OCI-LY7 (cell line): Measurements from ENCODE around the gene DLGAP4.

Experiments used
- EZH2phosphoT487 ChIP-seq: fragments of 200-600 bp; sonication (generic); IDR thresholded peaks from 2 replicates; pipeline ENCODE4 v1.6.1; 2018; ENCODE audit warnings: low read depth, borderline replicate concordance, mild to moderate bottlenecking, mixed run types, antibody characterized with exemption, low read length, moderate library complexity, mixed read lengths
- TF ChIP-seq, protein P1 (sequence below): fragments of 200-600 bp; sonication (generic); conservative IDR thresholded peaks from 2 replicates; pipeline ENCODE4 v1.5.1; 2014; ENCODE audit warnings: mild to moderate bottlenecking, antibody characterized with exemption, low read length, moderate library complexity, mixed read lengths

DNA sequence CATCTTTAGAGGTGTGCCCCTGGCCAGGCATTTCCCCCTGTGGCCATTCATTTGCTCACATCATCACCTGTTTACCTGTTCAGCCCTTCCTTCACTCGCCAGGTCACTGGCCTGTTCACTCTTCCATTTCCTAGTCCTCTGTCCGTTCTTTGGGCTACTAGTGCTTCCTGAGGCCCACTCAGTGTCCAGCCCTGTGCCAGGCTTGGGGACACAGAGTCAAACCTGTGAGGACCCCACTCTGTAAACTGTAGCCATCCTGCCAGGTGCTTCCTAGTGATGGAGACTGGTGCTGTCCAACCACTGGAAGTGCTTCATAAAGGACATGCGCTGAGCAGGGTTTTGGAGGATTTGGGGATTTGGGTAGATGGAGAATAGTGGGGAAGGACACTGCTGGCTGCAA is 3.5 kb downstream of the DLGAP4 start:
- TF ChIP-seq, protein P1, sequence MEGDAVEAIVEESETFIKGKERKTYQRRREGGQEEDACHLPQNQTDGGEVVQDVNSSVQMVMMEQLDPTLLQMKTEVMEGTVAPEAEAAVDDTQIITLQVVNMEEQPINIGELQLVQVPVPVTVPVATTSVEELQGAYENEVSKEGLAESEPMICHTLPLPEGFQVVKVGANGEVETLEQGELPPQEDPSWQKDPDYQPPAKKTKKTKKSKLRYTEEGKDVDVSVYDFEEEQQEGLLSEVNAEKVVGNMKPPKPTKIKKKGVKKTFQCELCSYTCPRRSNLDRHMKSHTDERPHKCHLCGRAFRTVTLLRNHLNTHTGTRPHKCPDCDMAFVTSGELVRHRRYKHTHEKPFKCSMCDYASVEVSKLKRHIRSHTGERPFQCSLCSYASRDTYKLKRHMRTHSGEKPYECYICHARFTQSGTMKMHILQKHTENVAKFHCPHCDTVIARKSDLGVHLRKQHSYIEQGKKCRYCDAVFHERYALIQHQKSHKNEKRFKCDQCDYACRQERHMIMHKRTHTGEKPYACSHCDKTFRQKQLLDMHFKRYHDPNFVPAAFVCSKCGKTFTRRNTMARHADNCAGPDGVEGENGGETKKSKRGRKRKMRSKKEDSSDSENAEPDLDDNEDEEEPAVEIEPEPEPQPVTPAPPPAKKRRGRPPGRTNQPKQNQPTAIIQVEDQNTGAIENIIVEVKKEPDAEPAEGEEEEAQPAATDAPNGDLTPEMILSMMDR: no peak
- no peak for TF ChIP-seq EZH2phosphoT487
